ENCODE data around the gene ZNF362.

The ZNF362 gene

GRCh38 chr1:33246171-33246570, 10.1 kb upstream of the ZNF362 start:
- no peak for DNase-seq

- no peak for DNase-seq
Observed at GRCh38 chr1:33247545-33247944, 8.7 kb upstream of the ZNF362 start.

DNA sequence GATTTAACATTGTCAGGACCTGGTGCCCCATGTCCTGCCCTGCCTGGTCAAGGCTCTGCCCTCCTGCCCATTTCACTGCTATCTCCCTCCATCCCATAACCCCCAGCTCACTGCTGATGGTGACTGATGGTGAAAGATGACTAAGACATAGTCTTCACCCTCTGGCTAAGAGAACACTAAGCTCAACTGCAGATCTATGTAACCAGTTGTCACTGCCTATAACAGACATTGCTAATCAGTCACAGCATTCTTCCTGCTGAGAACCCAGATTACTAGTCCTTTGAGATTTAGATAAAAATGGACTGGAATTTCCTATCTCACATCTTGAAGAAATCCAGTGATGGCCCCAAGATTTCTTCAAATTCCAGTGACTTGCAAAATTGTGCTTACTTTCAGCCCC, 8.0 kb upstream of the ZNF362 start:
- DNase-seq, result no peak

- DNase-seq, result no peak
Observed at GRCh38 chr1:33249422-33249821, 6.9 kb upstream of the ZNF362 start.

DNA sequence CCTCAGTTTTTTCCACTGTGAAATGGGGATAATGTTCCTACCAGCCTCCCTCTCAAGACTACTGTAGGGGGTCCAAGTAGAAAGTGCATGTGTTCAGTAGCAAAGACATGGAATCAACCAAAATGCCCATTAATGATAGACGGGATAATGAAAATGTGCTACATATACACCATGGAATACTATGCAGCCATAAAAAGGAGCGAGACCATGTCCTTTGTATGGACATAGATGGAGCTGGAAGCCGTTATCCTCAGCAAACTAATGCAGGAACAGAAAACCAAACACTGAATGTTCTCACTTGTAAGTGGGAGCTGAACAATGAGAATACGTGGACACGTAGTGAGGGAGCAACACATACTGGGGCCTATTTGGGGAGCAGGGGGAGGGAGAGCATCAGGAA, 6.1 kb upstream of the ZNF362 start:
- DNase-seq, result no peak

DNA sequence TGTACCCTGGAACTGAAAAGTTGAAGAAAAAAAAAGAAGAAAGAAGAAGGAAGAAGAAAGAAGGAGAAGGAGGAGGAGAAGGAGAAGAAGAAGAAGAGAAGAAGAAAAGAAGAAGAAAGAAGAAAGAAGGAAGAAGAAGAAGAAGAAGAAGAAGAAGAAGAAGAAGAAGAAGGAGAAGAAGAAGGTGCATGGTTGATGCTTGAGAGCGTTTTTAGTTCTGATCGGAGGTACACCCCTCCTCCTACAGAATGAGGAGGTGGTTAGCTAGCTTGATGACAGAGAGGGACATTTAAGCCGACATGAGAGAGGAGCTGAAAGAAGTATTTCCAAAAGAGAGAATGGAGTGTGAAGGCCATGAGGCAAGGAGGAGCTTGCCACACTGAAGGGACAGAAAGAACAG, 5.6 kb upstream of the ZNF362 start:
- no peak for DNase-seq

DNA sequence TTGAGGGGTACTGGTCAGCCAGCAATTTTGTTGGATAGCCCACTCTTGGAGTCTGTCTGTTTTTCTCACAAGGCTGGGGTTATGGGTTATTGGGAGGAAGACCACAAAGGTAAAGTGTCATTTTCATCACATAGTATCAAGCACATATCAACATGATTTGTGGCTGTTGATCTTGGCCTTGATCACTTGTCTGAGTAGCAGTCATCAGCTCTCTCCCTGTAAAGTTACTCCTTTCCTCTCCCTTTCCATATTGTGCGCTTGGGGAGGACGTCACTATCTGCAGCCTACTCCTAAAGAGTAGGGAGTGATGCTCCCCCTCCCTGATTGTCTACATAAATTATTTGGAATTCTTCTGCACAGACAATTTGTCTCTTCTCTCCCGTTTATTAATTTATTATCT, 1.8 kb upstream of the ZNF362 start:
- DNase-seq, result no peak

DNA sequence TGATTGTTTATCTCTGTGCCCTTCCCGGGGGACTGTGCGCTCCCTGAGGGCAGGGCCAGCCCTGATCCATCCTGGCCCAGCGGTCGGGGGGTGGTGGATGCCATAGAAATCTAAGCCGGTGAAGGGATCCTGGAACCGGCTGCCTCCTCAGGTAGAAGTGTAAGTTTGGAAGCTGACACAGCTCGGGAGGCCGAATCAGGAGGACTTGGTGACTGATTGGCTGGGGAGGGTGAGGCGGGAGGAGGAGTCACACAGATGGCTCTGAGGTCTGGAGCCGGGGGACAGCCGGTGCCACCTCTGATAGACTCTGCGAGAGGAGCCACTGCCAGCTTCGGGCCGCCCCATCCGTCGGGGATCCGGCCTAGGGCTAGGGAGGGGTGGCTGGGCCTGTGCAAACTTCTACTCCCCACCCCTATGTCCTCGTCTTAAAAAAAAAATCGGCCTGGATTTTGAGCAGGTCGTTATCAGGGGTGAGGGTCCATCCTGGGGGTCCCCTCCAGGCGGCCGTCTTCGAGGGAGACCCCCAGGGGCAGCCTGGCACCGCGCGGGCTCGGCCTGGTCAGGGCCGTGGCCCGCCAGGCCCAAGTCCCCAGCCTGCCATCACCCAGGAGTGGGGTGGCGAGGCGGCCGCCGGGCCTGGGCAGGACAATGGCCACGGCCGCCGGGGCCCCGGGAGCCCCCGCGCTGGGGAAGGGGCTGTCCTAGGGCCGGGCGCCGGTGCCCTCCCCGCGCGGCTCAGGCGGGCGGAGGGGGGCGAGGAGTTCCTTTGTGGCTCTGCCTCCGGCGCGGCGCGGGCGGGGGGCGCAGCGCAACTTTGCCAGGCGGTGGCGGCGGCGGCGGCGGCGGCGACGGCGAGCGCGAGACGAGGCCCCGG, 708 bp upstream of the ZNF362 start:
- DNase-seq, result peak; percentile 35

DNA sequence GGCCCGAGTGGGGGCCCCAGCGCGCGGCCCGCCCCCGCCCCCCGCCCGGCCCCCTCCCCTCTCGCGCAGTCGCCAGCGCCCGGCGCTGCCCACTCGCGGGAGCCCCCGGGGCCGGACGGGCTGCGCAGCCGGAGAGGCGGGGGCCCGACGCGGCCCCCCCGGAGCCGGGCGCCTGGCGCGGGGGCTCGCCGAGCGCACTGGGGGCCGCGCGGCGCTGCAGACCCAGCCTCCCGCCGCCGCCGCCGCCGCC, 146 bp upstream of the ZNF362 start:
- DNase-seq, result no peak

GRCh38 chr1:33257207-33257771, 997 bp downstream of the ZNF362 start:
- no peak for DNase-seq

GRCh38 chr1:33257772-33258712, 1.8 kb downstream of the ZNF362 start:
- no peak for DNase-seq

- no peak for DNase-seq
Observed at GRCh38 chr1:33258788-33259274, 2.5 kb downstream of the ZNF362 start.

DNA sequence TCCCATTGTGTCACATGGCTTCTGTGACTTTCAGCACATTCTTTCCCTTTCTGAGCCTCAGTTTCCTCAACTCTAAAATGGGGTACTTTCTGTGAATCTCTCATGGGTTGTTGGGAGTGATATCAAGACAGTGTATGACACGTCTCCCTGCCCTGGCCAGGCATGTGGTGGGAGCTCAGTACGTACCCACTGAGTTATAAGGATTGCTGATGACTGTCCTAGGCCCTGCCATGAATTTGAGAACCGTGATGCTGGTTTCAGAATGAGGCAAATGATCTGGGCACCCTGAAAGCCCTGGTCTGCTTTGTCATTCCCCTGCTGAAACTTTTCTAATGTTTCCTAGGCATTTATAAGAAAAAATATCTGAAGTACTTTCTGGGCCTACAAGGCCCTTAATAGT, 3.6 kb downstream of the ZNF362 start:
- DNase-seq, result no peak

DNA sequence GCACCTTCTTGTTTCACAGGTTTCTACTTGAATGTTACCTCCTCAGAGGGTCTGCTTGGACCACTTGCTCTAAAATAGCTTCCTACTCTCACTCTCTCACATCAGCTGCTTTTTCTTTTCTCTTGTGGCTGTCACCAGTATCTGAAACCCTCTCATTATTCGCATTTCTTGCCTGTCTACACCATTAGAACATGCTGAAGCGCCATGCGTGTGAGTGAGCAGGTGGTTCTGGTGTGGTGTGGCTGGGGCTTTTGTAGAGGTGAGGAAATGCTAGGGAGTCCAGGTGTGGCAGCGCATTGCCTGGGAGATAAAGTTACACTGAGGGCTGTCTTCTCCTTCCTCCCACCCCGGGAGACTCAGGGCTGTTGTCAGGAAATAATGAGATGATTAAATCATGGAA, 4.1 kb downstream of the ZNF362 start:
- no peak for DNase-seq

GRCh38 chr1:33261344-33261743, 5.1 kb downstream of the ZNF362 start:
- DNase-seq, result no peak

- no peak for DNase-seq
Observed at GRCh38 chr1:33263890-33264504, 7.7 kb downstream of the ZNF362 start.

DNA sequence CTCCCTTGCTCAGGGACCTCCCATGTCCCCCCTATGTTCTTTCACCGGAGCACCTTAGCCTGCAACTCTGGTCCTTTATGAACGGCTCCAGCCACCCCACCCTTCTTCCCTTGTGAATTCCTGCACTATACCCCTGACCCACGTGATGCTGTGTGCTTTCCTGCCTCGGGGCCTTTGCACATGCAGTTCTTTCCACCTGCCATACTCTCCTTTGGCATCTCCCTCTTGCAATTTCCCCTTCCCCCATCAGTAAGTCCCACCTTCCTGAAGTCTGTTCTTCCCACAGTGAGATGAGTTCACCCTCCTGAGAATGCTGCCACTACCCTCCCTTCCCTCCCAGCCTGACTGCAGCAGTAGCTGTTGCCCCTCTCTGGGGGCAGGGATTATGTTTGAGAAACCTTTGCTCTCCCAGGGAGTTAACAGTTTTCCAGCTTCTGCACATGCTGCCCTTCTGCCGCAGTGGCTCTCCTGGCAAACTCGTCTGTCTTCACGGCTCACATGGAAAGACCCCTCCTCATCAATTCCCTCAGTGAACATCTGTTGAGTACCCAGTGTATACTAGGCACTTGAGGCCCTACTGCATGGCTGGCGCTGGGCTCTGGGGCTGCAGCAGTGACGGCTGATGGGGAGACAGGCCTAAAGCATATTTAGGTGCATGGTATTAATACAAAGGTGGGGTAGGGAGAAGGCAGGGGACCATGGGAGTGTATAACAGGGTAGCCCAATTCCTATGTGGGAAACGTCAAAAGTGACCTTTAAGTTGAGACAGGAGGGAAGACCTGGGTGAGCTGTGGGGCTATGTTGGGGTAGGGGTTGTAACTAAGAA, 9.7 kb downstream of the ZNF362 start:
- no peak for DNase-seq

- no peak for DNase-seq
Observed at GRCh38 chr1:33266766-33267165, 10.5 kb downstream of the ZNF362 start.

DNA sequence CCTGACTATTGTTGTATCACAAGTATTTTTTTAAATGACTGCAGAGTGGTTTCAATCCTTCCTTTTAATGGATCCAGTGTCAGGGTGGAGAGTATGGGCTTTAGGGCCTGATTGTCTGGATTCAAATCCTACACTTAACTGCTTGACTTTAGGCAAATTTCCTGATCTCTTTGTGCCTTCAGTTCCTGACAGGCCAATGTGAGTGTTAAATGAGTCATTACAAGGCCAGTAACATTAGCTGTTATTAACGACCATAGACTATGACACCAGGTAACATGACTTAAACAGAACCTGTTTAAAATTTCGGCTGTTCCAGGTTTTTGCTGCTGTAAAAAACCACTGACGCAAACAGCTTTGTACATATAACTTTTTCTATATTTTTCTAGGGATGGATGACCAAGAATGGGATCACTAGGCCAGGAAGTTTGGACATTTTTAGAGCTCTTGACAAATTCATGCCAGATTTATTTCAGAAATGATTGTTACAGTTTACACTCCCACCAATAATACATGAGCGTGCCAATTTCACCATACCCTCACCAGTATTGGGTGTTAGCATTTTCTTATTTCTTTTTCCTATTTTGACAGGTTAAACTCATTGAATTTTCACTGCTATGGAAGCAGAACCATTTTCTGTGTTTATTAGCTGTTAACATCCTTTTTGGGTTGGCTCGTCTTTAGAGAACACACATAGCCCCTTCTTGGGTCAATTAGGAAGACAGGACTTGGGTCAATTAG, 11.3 kb downstream of the ZNF362 start:
- DNase-seq, result no peak

GRCh38 chr1:33268457-33268856, 12.2 kb downstream of the ZNF362 start:
- no peak for DNase-seq

GRCh38 chr1:33268927-33269610, 12.8 kb downstream of the ZNF362 start:
- DNase-seq, result no peak

All from DMS79 (cell line).